ENCODE measurements around the gene NRDC.
"Not testable (repeated sequence)": the region's sequence is repeated elsewhere in the genome, so short reads cannot be mapped to it uniquely, and the experiment has no call there.

NRDC gene

GRCh38 chr1:51842261-51842660 is 36.3 kb downstream of the NRDC start:
- no peak for DNase-seq

GRCh38 chr1:51840743-51841461 is 37.6 kb downstream of the NRDC start:
- DNase-seq, result no peak

- no peak for DNase-seq
Observed at GRCh38 chr1:51840182-51840581, 38.3 kb downstream of the NRDC start.

GRCh38 chr1:51839094-51839493 is 39.4 kb downstream of the NRDC start:
- DNase-seq, result no peak

GRCh38 chr1:51837243-51837642 is 41.3 kb downstream of the NRDC start:
- no peak for DNase-seq

GRCh38 chr1:51833700-51834099 is 44.8 kb downstream of the NRDC start:
- DNase-seq, result no peak

GRCh38 chr1:51829058-51829457 is 49.5 kb downstream of the NRDC start:
- DNase-seq, result no peak

- no peak for DNase-seq
Observed at GRCh38 chr1:51819810-51820209, 58.7 kb downstream of the NRDC start.

- DNase-seq, result not testable (repeated sequence)
Observed at GRCh38 chr1:51819021-51819420, 59.5 kb downstream of the NRDC start.

- DNase-seq, result no peak
Observed at GRCh38 chr1:51818487-51818886, 60.0 kb downstream of the NRDC start.

GRCh38 chr1:51814513-51814912 is 64.0 kb downstream of the NRDC start:
- DNase-seq, result no peak

GRCh38 chr1:51799372-51799771 is 79.2 kb downstream of the NRDC start:
- DNase-seq, result no peak

GRCh38 chr1:51794868-51795267 is 83.7 kb downstream of the NRDC start:
- DNase-seq, result no peak

GRCh38 chr1:51794260-51794659 is 84.3 kb downstream of the NRDC start:
- no peak for DNase-seq

GRCh38 chr1:51792864-51793263 is 85.7 kb downstream of the NRDC start:
- DNase-seq, result peak; percentile 26

GRCh38 chr1:51791888-51792287 is 86.6 kb downstream of the NRDC start:
- no peak for DNase-seq

- no peak for DNase-seq
Observed at GRCh38 chr1:51790385-51790784, 88.1 kb downstream of the NRDC start.

GRCh38 chr1:51789342-51789741 is 89.2 kb downstream of the NRDC start:
- no peak for DNase-seq

- no peak for DNase-seq
Observed at GRCh38 chr1:51788938-51789337, 89.6 kb downstream of the NRDC start.

- no peak for DNase-seq
Observed at GRCh38 chr1:51784997-51785421, 93.5 kb downstream of the NRDC start.

- DNase-seq, result no peak
Observed at GRCh38 chr1:51780927-51781326, 97.6 kb downstream of the NRDC start.

GRCh38 chr1:51776408-51776807 is 102.1 kb downstream of the NRDC start:
- DNase-seq, result no peak

- DNase-seq, result peak; percentile 18
Observed at GRCh38 chr1:51768971-51769588, 109.4 kb downstream of the NRDC start.

- DNase-seq, result no peak
Observed at GRCh38 chr1:51761351-51761750, 117.2 kb downstream of the NRDC start.

- no peak for DNase-seq
Observed at GRCh38 chr1:51760872-51761271, 117.7 kb downstream of the NRDC start.
